K562 (cell line): ENCODE results near the gene GUCY2D.

Experiments used
- BCLAF1 ChIP-seq, 2 experiments: fragments of 450-650 bp in 1 of 2; IDR thresholded peaks; 2 replicates each; pipeline ENCODE4 v1.6.1; 2011 to 2017; ENCODE audit warnings: low read depth in 2 of 2, antibody characterized with exemption in 1 of 2, borderline replicate concordance in 1 of 2, low read length in 1 of 2, mild to moderate bottlenecking in 1 of 2, mixed read lengths in 1 of 2; ENCODE audit not compliant: control insufficient read depth in 1 of 2
- DPF2 ChIP-seq: fragments of 450-650 bp; IDR thresholded peaks from 2 replicates; pipeline ENCODE4 v1.6.1; 2016
- ILK ChIP-seq: fragments of 450-650 bp; IDR thresholded peaks from 2 replicates; pipeline ENCODE4 v1.6.1; 2016; ENCODE audit warnings: missing genetic modification characterization, low read depth, mild to moderate bottlenecking, missing compliant biosample characterization, moderate library complexity, borderline replicate concordance
- MEF2A ChIP-seq: IDR thresholded peaks from 2 replicates; pipeline ENCODE4 v1.6.1; 2011; ENCODE audit warnings: low read depth, mild to moderate bottlenecking, low read length, moderate library complexity; ENCODE audit not compliant: control insufficient read depth
- POLR2AphosphoS5 ChIP-seq: IDR thresholded peaks from 2 replicates; pipeline ENCODE4 v1.6.1; 2011; ENCODE audit warnings: mild to moderate bottlenecking, low read depth, low read length, moderate library complexity; ENCODE audit not compliant: control insufficient read depth, insufficient read depth
- SIN3A ChIP-seq, 2 experiments: fragments of 150-350 bp in 1 of 2; IDR thresholded peaks; 2 replicates each; pipeline ENCODE4 v1.6.1; 2011 to 2016; ENCODE audit warnings: borderline replicate concordance in 2 of 2, low read depth in 2 of 2, low read length in 2 of 2, mild to moderate bottlenecking in 2 of 2, moderate library complexity in 2 of 2; ENCODE audit not compliant: control insufficient read depth in 1 of 2
- SOX6 ChIP-seq: fragments of 450-650 bp; IDR thresholded peaks from 2 replicates; pipeline ENCODE4 v1.6.1; 2014; ENCODE audit warnings: mild to moderate bottlenecking
- SP1 ChIP-seq: sonication (generic); formaldehyde crosslinking; IDR thresholded peaks from 2 replicates; pipeline ENCODE4 v1.8.1; 2022; ENCODE audit warnings: mild to moderate bottlenecking, missing genetic modification reagents
- STAT5B ChIP-seq: fragments of 250-450 bp; sonication (Bioruptor Pico); IDR thresholded peaks from 2 replicates; pipeline ENCODE4 v1.8.0; 2021; ENCODE audit warnings: mild to moderate bottlenecking, inconsistent platforms
- TF ChIP-seq, protein P1 (sequence below), 3 experiments: IDR thresholded peaks in 2 of 3; conservative IDR thresholded peaks in 1 of 3; 2 replicates each; pipeline ENCODE4 v1.5.1; 2011 to 2012; ENCODE audit warnings: low read length in 3 of 3, mild to moderate bottlenecking in 3 of 3, control low read depth in 2 of 3, improper control_type of control experiment in 1 of 3, inconsistent platforms in 1 of 3, low read depth in 1 of 3, mixed read lengths in 1 of 3, moderate library complexity in 1 of 3; ENCODE audit not compliant: insufficient read depth in 2 of 3
- TF ChIP-seq, protein P2 (sequence below): IDR thresholded peaks from 2 replicates; pipeline ENCODE4 v1.6.1; 2012; ENCODE audit warnings: low read depth, low read length, improper control_type of control experiment, borderline replicate concordance

GRCh38 chr17:7992924-7993323 is 9.5 kb upstream of the GUCY2D start:
- TF ChIP-seq SIN3A (IDR thresholded peaks at IDR 0.05; ENCODE audit: borderline replicate concordance in 2 of 2, control insufficient read depth in 1 of 2, low read depth in 2 of 2, low read length in 2 of 2): no peak
- TF ChIP-seq MEF2A: no peak
- no peak for TF ChIP-seq SOX6
- TF ChIP-seq, protein P1, sequence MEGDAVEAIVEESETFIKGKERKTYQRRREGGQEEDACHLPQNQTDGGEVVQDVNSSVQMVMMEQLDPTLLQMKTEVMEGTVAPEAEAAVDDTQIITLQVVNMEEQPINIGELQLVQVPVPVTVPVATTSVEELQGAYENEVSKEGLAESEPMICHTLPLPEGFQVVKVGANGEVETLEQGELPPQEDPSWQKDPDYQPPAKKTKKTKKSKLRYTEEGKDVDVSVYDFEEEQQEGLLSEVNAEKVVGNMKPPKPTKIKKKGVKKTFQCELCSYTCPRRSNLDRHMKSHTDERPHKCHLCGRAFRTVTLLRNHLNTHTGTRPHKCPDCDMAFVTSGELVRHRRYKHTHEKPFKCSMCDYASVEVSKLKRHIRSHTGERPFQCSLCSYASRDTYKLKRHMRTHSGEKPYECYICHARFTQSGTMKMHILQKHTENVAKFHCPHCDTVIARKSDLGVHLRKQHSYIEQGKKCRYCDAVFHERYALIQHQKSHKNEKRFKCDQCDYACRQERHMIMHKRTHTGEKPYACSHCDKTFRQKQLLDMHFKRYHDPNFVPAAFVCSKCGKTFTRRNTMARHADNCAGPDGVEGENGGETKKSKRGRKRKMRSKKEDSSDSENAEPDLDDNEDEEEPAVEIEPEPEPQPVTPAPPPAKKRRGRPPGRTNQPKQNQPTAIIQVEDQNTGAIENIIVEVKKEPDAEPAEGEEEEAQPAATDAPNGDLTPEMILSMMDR (IDR thresholded peaks at IDR 0.05 in 2 of 3, conservative IDR thresholded peaks at IDR 0.05 in 1 of 3; ENCODE audit: insufficient read depth in 2 of 3, low read depth in 1 of 3, low read length in 3 of 3): no peak
- TF ChIP-seq ILK (tag): no peak
- TF ChIP-seq STAT5B: no peak
- TF ChIP-seq BCLAF1 (IDR thresholded peaks at IDR 0.05; ENCODE audit: borderline replicate concordance in 1 of 2, control insufficient read depth in 1 of 2, low read depth in 2 of 2, low read length in 1 of 2): no peak
- TF ChIP-seq, protein P2, sequence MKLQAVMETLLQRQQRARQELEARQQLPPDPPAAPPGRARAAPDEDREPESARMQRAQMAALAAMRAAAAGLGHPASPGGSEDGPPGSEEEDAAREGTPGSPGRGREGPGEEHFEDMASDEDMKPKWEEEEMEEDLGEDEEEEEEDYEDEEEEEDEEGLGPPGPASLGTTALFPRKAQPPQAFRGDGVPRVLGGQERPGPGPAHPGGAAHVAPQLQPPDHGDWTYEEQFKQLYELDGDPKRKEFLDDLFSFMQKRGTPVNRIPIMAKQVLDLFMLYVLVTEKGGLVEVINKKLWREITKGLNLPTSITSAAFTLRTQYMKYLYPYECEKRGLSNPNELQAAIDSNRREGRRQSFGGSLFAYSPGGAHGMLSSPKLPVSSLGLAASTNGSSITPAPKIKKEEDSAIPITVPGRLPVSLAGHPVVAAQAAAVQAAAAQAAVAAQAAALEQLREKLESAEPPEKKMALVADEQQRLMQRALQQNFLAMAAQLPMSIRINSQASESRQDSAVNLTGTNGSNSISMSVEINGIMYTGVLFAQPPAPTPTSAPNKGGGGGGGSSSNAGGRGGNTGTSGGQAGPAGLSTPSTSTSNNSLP: no peak
- TF ChIP-seq DPF2: no peak
- no peak for TF ChIP-seq POLR2AphosphoS5
- no peak for TF ChIP-seq SP1 (CRISPR knock-in tag)
